Occipital lobe (tissue), 2 donors: ENCODE measurements around the gene SLC30A7. TPM values are rescaled to one million over a fixed set of nuclear protein-coding genes. Genes with fewer than 3 reads are reported as not detected.
A peak's percentile ranks its signal among the peaks of the same experiment; 100 is the strongest.

Experiments used
- DNase-seq: peaks from one replicate; lab custom pipeline; 2025; lab: John Stamatoyannopoulos, UW
- total RNA-seq: library from RNA; depleted of rRNA; stranded (reverse); fragments of >200 nt; gene quantifications from one replicate; pipeline ENCODE4 v1.2.3, GENCODE V29; 2014

Gene SLC30A7
- total RNA-seq, 1 donor from 2014 or later: 42.1 TPM

DNA sequence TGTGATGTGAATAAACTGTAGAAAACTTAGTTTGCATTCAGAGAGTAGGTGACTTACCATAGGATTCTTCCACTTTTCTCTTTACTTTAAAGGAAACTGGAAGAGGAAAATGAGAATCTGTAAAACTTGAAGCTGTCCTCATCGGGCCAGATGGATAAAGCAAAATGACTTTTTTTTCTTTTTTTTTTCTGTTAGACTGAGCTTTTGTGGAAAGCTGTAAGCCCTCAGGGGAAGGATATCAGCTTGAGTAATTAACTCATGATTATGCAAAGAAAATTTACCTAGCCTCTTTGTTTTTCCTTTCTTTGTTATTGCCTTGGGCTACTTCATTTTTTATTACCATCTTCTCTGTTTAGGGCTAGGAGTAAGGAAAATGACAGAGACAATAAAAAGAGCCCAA lies 76.3 kb downstream of the SLC30A7 start:
- no peak for DNase-seq

DNA sequence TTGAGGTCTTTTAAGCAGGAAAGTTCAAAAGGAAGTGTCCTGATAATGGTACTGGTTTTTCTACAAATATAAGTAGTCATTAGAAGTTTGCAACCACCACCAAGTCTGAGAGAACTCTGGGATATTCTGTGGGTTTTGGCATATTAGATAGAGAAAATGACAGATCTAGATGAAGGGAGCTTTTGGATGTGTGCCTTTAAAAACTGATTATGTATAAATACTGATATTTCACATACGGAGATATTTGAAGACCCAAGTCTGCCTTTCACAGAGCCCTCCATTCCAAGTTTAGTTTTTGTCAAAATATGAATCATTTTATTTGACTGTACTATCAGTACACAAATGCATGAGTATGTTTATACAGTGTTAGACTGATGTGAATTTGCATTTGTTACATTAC lies 81.0 kb downstream of the SLC30A7 start:
- no peak for DNase-seq

DNA sequence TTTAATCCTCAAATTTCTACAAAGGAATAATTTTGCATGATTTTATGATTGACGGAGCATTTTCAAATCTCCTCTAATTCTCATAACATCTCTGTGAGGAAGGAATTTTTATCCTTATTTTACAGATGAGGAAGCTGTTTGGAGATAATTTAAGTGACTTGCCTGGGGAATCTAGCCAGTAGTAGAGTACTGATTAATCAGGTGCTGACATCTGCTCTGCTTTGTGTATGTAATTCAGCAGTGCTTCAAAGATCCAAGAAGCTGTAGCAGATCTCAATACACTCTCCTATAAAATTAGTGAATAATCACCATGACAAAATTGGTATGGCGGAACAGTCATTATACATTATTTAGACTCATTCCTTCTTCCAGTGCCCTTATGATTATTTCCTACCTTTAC lies 83.7 kb downstream of the SLC30A7 start:
- DNase-seq: no peak

DNA sequence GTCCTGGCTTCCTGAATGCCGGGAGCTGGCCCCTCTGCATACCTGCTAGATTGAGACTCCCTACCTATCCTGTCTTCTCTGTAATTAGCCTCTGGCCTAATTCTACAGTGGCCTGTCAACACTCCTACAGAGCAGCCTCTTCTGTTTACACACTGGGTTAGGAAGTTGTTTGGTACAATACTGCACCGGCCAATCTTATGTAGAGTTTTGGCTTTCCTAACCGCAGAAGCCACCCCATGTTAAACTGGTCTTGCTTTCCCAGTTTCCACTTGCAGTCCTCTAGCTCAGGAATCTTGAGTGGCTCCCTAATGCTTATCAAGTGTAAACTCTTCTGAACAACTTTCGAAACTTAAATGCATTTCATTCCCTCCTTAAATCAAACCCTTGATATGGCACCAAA lies 86.9 kb downstream of the SLC30A7 start:
- DNase-seq: no peak

DNA sequence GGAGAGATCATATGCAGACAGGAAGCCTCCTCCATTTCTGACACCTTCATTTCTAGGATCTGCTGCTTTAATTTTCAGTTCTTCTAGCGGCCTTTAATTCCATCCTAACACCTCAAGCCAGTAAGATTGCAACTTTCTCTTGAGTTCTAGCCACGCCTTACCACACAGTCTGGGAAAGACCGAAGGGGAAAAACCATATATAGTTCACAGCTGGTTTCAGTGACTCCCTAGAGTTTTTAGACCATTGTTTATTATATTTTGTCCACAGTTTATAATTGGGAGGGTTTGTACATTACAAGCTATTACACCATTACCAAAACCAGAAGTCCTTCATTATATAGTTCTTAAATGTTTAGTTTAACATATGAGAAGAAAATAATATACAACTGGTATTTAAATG lies 92.2 kb downstream of the SLC30A7 start:
- no peak for DNase-seq

DNA sequence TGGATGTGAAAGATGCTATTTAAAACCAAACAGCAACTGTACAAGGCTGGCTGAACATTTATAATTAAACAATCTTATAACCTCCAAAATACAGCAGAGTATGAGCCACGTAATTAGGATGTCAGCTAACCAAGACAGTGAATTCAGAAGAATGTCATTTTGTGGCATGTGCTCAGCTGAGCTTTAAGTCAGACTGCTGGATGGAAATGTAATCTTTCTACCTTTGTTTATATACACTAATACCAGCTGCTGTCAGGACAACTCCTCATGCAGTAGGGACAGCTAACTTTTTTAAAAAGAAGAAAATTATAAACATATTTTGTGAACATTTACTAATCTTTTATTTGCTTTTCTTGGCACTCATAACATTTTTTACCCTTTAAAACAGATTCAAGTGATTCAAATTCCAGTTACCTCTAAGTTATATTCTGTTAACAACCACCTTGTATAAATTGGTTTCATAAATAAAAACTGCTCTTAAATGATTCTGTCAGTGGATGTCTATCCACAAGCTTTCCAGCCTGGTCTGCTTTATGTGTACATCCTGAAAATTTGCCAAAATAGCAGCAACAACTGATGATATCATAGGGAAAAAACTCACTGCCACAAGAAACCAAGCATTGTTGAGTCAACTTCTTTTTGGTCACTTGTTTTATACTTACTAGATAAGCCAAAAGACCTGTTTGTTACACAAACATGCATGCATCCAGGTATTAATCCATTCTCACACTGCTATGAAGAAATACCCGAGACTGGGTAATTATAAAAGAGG lies 93.6 kb downstream of the SLC30A7 start:
- DNase-seq: no peak

DNA sequence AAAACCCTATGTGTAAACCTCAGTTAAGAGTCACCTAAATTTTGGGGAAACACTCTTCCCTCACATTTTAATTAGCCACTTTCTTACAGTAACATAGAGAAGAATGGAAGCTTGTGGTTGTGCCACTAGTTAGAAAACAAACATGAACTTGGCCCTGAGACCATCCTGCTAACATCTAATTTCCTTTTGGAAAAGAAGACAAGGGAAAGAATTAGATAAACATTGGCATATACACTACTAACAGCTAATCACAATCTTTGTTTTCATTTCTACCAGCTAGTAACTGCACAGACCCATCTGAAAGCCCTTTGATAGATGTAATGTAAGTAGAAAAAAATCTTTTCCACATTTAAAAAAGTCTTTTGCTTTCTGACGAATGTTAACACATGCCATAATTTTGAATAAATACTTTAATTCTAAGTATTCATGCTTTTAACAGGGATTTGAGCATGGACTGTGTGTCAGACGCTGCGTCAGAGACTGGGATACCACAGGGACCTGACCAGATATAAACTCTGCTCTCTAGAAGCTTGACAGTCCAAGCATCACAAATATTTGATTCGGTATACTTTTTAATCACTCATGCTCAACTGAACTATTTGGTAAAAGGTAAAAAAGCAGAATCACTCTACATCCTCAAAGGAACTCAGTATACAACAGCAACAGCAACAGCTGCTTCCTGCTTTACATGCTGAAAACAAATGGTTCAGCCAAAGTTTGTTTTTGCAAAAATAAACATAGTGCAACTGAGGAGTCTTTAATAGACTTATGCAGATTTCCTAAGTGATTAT lies 99.5 kb downstream of the SLC30A7 start:
- DNase-seq: no peak

DNA sequence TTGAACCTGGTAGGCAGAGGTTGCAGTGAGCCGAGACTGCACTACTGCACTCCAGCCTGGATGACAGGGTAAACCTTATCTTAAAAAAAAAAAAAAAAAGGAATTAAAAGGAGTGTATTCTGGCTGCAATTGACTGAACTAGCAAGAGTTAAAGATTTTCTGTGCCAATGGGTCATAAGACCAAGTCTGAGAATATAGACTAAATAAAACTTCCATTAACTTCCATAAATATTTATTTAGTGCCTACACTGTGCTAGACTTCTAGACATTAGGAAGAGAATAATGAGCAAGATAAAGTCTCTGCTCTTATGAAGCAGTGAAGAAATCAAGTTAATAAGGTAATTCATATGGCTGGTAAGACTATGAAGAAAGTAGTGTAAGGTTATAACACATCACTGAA lies 102.5 kb downstream of the SLC30A7 start:
- DNase-seq: no peak

DNA sequence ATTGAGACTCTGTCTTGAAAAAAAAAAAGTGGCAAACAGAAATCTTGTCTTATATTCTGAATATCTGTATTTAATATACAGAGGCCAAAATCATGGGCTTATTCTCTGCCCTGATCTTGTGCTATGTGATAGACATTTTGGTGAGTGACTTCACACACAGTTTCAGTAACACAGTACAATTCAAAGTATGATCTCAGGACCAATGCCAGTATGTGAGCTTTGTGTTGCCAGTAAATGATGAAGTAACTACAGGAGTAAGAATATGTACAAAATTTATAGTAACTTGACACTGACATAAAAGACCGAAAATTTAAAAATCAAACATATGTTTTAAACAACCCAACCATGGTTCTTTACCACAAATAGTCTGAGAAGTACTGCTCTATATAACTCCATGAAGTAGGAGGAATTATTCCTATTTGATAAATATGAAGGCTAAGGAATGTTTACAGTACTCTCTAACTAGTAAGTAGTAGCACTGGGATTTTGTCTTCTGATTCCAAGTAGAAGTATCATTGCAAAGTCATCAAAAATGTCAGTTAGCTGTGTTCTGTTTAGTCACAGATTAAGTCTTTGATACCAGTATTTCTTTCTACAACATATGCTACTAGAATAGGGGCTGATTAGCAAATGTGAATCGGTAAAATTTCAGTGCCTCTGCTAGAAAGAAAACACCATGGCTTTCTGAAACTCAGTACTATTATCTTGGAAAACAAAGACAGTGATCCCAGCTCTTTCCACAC lies 104.4 kb downstream of the SLC30A7 start:
- DNase-seq: no peak

DNA sequence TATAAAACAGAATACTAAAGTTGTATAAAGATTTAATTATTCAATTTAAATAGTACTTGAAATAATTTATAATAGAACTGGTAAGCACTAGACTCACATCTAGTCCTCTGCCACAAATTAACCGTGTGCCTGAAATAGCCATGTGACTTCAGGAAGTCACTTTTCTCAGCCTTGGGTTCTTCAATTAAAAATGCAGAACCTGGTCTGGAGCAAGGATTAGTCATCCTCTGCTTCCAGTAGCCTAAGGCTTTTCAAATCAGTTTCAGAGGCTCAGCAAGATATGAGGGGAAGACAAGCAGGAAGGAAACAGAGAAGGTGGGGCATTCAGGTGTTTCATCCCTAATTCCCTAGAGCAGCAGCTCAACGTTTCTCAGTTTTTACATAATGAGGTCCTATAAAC lies 106.7 kb downstream of the SLC30A7 start:
- no peak for DNase-seq

DNA sequence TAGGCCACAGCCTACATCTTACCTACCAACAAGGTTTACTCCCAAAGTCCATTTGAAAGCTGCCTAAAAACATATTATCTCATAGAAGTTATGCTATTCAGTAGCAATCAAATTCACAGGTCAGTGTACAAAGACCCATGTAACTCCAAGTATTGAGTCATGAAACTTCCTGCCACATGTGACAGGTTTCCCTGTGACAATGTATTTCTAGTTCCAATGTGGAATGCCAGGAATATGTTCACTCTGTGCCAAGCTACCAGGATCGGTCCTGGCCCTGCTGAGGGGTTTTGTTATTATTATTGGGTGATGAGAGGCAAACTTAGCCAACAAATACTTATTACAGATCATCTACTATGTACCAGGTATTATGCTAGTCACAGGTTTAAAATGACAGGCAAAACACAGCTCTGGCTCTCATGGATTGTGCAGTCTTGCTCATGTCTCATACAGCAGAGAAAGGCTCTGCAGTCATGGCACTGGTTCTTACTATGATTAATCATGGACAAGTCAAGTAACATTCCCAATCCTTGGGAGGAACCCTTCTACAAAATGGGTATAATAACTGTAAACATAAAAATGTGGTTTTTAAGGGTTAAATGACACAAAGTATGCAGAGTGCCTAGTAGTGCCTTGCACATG lies 107.2 kb downstream of the SLC30A7 start:
- DNase-seq: no peak

DNA sequence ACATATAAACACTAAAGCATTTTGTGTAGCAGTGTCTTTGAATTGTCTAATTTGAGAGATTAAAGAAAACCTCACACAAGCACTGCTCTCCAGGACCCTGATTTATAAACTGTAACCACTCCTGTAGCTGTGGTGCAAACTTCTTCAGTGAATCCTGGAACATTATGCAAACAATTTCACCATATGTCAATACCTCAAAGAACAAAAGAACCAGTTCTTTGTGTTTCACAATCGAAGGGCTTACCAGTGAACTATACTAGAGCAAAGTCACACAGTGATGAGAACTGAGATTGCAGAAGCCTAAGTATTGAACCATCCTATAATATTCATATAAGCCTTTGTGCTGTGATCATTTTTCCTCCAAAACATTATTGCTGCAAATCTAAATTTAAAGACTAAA lies 108.2 kb downstream of the SLC30A7 start:
- DNase-seq: no peak

DNA sequence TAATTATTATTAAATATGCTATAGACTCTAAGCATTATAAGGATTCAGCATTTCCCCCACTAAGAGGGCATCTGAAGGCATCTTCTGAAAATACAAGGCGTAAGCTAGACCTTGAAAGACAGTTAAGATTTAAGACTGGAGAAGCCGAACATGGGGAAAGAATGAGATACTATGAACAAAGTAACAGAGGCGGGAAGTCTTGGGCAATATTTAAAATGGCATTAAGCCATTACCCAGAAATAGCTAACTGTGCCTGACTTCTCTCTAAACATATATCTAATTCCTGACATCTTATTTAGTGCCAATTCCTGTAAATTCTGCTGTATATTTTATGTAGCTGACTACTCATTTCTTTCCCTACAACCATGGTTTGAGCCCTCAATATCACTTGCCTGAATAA lies 108.8 kb downstream of the SLC30A7 start:
- DNase-seq: no peak

DNA sequence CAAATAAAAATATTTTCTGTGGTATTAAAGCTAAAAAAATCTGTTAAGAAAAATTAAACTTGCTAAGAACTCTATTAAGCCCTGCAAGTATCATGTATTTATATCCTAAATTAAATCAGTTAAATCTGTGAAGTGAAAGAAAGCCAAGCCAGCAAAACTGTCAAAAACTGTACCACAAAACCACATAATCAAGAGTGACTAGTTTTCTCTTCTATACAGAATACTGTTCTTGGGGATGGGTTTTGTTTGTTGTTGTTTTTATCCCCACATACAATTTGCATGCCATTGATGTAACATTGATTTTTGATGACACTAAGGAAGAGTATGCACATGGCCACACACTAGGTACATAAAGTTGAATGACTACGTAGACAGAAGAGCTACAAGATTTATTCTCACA lies 109.3 kb downstream of the SLC30A7 start:
- DNase-seq: no peak

DNA sequence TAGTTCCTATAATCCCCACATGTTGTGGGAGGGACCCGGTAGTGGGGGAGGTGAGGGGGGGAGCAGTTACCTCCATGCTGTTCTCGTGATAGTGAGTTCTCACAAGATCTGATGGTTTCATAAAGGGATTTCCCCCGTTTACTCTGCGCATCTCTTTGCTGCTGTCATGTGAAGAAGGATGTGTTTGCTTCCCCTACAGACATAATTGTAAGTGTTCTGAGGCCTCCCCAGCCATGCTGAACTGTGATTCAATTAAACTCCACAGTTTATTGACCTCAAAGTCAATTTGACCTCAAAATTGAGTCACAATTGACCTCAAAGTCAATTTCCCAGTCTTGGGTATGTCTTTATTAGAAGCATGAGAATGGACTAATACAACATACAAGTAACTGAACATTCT lies 110.0 kb downstream of the SLC30A7 start:
- DNase-seq: no peak

DNA sequence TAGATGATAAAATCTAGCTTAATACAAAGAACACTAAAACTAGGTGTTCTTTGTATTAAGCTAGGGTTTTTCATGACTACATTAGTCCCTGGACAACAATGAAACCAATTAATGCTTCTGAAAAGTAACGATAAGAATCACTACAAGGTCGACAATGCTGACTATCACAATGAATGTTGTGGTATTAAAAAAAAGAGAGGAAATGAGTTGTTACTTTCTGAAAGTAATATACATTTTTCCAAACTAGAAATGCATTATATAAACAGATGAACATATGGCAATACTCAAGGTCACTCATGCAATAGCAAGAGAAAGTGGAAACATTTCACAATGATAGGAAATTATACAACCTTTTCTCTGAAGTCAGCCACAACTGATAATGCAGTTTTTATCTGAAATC lies 110.7 kb downstream of the SLC30A7 start:
- DNase-seq: no peak

DNA sequence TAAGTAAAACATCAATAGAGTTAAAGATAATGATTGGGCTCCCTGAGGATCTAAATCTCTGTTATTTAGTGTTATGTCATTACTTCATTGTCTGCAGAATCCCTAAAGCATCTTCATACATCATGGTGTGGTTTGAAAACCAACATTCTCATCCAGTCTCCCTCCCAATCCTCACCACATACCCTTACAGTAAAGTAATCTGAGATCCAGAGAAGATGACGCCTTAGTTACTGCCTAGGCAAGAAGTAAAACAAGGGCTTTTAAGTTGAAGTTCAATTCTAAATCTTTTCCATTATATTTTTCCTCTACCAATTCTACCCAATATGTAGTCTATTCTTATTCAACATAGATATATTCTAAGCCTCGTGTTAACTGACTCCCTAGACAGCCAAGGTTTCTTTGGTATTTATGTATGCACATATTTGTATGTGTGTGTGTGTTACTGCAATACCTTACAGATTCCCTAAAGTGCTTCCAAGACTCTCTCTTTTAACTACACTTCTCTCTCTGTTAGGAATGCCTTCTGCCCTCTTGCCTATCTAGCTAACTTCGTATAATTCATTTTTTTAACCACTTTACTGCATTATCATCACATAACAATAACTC lies 112.4 kb downstream of the SLC30A7 start:
- DNase-seq: no peak

DNA sequence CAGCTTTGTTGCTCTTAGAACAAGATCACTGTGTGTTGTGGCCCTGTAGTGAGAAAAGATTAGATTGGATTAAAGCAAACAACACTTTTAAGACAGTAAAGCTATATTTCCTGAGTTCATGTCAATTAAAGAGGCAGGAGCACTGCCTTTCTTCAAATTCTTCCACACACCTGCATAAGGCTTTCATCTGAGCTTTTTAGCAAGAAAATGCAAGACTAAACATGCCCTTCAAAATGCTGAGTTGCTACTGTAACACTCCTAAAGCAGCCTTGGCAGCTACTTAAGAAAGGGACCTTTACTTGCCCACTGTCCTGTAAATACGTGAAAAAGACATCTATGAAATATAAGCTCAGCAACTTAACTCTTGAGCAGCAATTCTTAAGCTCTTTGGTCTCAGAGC lies 117.9 kb downstream of the SLC30A7 start:
- DNase-seq: no peak

DNA sequence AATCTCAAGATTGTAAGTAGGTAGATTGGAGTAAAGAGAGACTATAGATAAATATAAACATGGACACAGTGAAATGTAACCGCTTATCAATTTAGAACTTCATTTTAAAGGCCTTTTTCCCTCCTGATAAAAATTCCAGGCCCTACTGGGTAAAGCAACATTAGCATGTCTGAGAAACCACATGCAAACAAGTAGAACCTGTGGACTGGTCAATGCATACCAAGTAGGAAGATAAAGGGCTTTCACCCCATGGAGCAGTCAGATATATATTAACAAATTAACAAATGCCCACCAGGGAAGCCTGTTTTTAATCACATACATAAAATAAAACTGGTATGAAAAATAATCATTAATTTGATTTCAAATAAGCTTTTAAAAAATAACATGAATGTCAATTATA lies 121.6 kb downstream of the SLC30A7 start:
- no peak for DNase-seq

DNA sequence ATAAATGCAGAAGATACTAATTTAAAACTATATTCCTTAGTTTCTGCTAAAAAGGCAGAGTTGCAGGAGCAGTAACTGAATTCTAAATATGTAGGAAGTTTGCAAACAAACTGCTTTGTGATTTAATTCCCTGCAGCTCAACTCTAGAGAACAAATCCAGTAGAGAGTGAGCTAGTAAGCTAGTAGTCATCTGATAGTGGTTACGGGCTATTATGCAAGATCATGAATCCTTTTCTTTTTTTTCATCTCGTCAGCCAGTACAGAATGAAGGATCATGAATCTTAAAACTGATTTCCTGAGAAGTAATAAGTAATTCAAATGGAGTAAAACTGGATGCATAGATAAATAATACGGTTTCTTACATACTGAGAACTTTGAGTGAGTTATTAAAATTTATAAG lies 126.4 kb downstream of the SLC30A7 start:
- no peak for DNase-seq

DNA sequence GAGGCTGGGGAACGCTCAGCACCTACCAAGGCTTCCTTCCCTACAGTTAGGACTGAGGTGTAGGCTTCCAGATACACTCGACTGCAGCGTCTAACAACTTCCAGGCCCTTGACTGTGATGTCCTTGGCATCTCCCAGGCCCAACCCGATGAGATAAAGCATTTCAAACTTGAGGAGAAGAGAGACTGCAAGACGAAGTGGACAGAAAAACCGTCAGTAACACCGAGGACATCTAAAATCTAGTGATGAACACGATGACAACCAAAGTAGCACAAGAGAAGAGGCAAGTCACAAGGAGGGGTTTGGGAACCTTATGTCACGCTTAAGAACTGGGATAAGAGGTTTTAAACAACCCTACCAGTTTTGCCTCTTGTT lies 129.4 kb downstream of the SLC30A7 start:
- peak; percentile 39 for DNase-seq
